Fibroblast of mammary gland (primary cell): Measurements from ENCODE around the gene PPM1N.

ENCODE experiments used
- DNase-seq: peaks from one replicate; pipeline ENCODE4 v3.0.0-alpha.2; 2010; ENCODE audit warnings: low read depth
- H3K4me3 ChIP-seq: 2 replicates; pipeline ENCODE4 v1.5.1; 2011; ENCODE audit warnings: low read depth, mild to moderate bottlenecking, low read length, moderate library complexity; ENCODE audit not compliant: control insufficient read depth
- TF ChIP-seq, protein P1 (sequence below): conservative IDR thresholded peaks from 2 replicates; pipeline ENCODE4 v1.5.1; 2011; ENCODE audit warnings: low read depth, low read length, inconsistent platforms; ENCODE audit not compliant: control insufficient read depth, insufficient read depth

PPM1N gene

GRCh38 chr19:45469132-45469944 is 28.9 kb upstream of the PPM1N start:
- DNase-seq = peak; percentile 91
- TF ChIP-seq, protein P1, sequence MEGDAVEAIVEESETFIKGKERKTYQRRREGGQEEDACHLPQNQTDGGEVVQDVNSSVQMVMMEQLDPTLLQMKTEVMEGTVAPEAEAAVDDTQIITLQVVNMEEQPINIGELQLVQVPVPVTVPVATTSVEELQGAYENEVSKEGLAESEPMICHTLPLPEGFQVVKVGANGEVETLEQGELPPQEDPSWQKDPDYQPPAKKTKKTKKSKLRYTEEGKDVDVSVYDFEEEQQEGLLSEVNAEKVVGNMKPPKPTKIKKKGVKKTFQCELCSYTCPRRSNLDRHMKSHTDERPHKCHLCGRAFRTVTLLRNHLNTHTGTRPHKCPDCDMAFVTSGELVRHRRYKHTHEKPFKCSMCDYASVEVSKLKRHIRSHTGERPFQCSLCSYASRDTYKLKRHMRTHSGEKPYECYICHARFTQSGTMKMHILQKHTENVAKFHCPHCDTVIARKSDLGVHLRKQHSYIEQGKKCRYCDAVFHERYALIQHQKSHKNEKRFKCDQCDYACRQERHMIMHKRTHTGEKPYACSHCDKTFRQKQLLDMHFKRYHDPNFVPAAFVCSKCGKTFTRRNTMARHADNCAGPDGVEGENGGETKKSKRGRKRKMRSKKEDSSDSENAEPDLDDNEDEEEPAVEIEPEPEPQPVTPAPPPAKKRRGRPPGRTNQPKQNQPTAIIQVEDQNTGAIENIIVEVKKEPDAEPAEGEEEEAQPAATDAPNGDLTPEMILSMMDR = no peak
- peak overlapping the region; percentile 93 for H3K4me3 ChIP-seq

GRCh38 chr19:45469945-45470761 is 28.1 kb upstream of the PPM1N start:
- TF ChIP-seq, protein P1 = no peak
- H3K4me3 ChIP-seq = peak overlapping the region; percentile 93
- peak; percentile 79 for DNase-seq

- no peak overlapping the region for H3K4me3 ChIP-seq
- TF ChIP-seq, protein P1 = no peak
- no peak for DNase-seq
Measured at GRCh38 chr19:45470762-45471081, 27.5 kb upstream of the PPM1N start.

- TF ChIP-seq, protein P1 = no peak
- DNase-seq = no peak
- no peak overlapping the region for H3K4me3 ChIP-seq
Measured at GRCh38 chr19:45471111-45471930, 26.9 kb upstream of the PPM1N start.

GRCh38 chr19:45471931-45472562 is 26.2 kb upstream of the PPM1N start:
- TF ChIP-seq, protein P1 = no peak
- H3K4me3 ChIP-seq = no peak overlapping the region
- DNase-seq = no peak
